ENCODE data around the gene NHLRC4. TPM values are rescaled to one million over a fixed set of nuclear protein-coding genes. Genes with fewer than 3 reads are reported as not detected.

Gene NHLRC4
- total RNA-seq, 2 experiments from 2014 or later: 0.45 to 0.55 TPM

- TF ChIP-seq CTCF (IDR thresholded peaks at IDR 0.05): no peak
- Mint-ChIP-seq H3K9me3 (no peaks in the 10 kb centered on the region), H3K4me1 (ENCODE audit: low read depth) (peaks cover 18% of the 10 kb centered on the region), H3K36me3 (ENCODE audit: low read depth) (no peaks in the 10 kb centered on the region), H3K27ac (no peak overlapping the region), H3K27me3 (no peaks in the 10 kb centered on the region), H3K4me3 (no peak overlapping the region)
- peaks cover 0 to 9% of the 10 kb centered on the region in 2 experiments for H3K9me3 ChIP-seq (ENCODE audit: control insufficient read depth in 1 of 2, insufficient read depth in 1 of 2, low read length in 2 of 2)
- no peak overlapping the region for H3K4me3 ChIP-seq (ENCODE audit: low read length)
- CTCF ChIA-PET: no interaction called here
- intact Hi-C loops (cut with DNase I, micrococcal nuclease): no loop called here
- POLR2A ChIA-PET: no interaction called here
- DNase-seq (no peak), ATAC-seq (ENCODE audit: poor library complexity) (no peak)
- no peaks in the 10 kb centered on the region for H3K27me3 ChIP-seq (ENCODE audit: control insufficient read depth in 1 of 2, insufficient read depth in 2 of 2, low read length in 2 of 2)
- H3K4me1 ChIP-seq (ENCODE audit: insufficient read depth, low read length): peaks cover 9% of the 10 kb centered on the region
- H3K27ac ChIP-seq (ENCODE audit: low read depth in 1 of 2, low read length in 2 of 2): no peak overlapping the region
- no peaks in the 10 kb centered on the region for H3K36me3 ChIP-seq (ENCODE audit: insufficient read depth, low read length)
Observed at GRCh38 chr16:606656-607307, 40.0 kb downstream of the NHLRC4 start.

- Mint-ChIP-seq H3K36me3 (ENCODE audit: low read depth) (no peaks in the 10 kb centered on the region), H3K4me3 (no peak overlapping the region), H3K9me3 (no peaks in the 10 kb centered on the region), H3K27ac (no peak overlapping the region), H3K27me3 (no peaks in the 10 kb centered on the region), H3K4me1 (ENCODE audit: low read depth) (peaks cover 13% of the 10 kb centered on the region)
- ATAC-seq (ENCODE audit: poor library complexity) (no peak), DNase-seq (no peak)
- Histone ChIP-seq H3K36me3 (ENCODE audit: insufficient read depth, low read length) (no peaks in the 10 kb centered on the region), H3K4me1 (ENCODE audit: insufficient read depth, low read length) (peaks cover 9% of the 10 kb centered on the region), H3K27ac (ENCODE audit: low read depth in 1 of 2, low read length in 2 of 2) (no peak overlapping the region), H3K27me3 (ENCODE audit: control insufficient read depth in 1 of 2, insufficient read depth in 2 of 2, low read length in 2 of 2) (no peaks in the 10 kb centered on the region), H3K4me3 (ENCODE audit: low read length) (no peak overlapping the region), H3K9me3 (ENCODE audit: control insufficient read depth in 1 of 2, insufficient read depth in 1 of 2, low read length in 2 of 2) (peaks cover 0 to 9% of the 10 kb centered on the region in 2 experiments)
- ChIA-PET CTCF (no interaction called here), POLR2A (no interaction called here)
- TF ChIP-seq CTCF (IDR thresholded peaks at IDR 0.05): no peak
- intact Hi-C loops (cut with DNase I, micrococcal nuclease): no loop called here
Observed at GRCh38 chr16:608019-608418, 41.2 kb downstream of the NHLRC4 start.

- no peak for ATAC-seq (ENCODE audit: poor library complexity)
- CTCF ChIA-PET: interaction anchor here (0.9 kb wide), 1 partner anchor 30 kb away, joined by 5 read pairs; no protein-coding TSS in a partner anchor
- H3K9me3 Mint-ChIP-seq: no peaks in the 10 kb centered on the region
- no peak overlapping the region for H3K4me3 Mint-ChIP-seq
- H3K27ac Mint-ChIP-seq: no peak overlapping the region
- Histone ChIP-seq H3K27me3 (ENCODE audit: control insufficient read depth in 1 of 2, insufficient read depth in 2 of 2, low read length in 2 of 2) (no peaks in the 10 kb centered on the region), H3K36me3 (ENCODE audit: insufficient read depth, low read length) (no peaks in the 10 kb centered on the region), H3K27ac (ENCODE audit: low read depth in 1 of 2, low read length in 2 of 2) (no peak overlapping the region), H3K9me3 (ENCODE audit: control insufficient read depth in 1 of 2, insufficient read depth in 1 of 2, low read length in 2 of 2) (peaks cover 0 to 9% of the 10 kb centered on the region in 2 experiments), H3K4me1 (ENCODE audit: insufficient read depth, low read length) (peaks cover 9% of the 10 kb centered on the region), H3K4me3 (ENCODE audit: low read length) (no peak overlapping the region)
- no peaks in the 10 kb centered on the region for H3K36me3 Mint-ChIP-seq (ENCODE audit: low read depth)
- TF ChIP-seq CTCF (IDR thresholded peaks at IDR 0.05): no peak
- no peak for DNase-seq
- intact Hi-C loops (cut with DNase I, micrococcal nuclease): no loop called here
- POLR2A ChIA-PET: no interaction called here
- H3K4me1 Mint-ChIP-seq (ENCODE audit: low read depth): peaks cover 5% of the 10 kb centered on the region
- H3K27me3 Mint-ChIP-seq: no peaks in the 10 kb centered on the region
Observed at GRCh38 chr16:609316-609715, 42.5 kb downstream of the NHLRC4 start.
